GM19023 (cell line): ENCODE measurements around the gene SPINK1.
"Not testable (repeated sequence)": the region's sequence is repeated elsewhere in the genome, so short reads cannot be mapped to it uniquely, and the experiment has no call there.

Experiments
- ATAC-seq: cut with Tn5 transposase; IDR thresholded peaks from one replicate; pipeline ENCODE4 v1.9.1; 2021; ENCODE audit warnings: mild to moderate bottlenecking, moderate library complexity; ENCODE audit not compliant: unreplicated experiment

Gene SPINK1

DNA sequence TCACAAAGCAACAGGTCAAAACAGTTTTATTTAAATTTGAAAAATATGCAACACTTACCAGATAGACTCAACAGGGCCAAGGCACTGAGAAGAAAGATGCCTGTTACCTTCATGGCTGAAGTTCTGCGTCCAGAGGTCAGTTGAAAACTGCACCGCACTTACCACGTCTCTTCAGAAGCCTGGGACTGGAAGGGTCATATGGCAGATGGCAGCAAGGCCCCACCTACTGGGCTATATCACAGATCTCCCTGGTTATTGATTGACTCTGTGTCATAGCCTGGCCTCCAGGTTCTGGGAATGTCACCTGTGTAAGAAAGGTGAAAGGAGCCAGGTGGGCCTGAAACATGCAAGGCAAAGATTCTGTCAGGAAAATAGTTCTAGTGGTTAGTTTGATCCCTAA is at the start of gene SPINK1:
Gene SPINK1, minus strand, starts transcription at position 207 of the 400 bp plus-strand sequence. Its CDS starts 94 bp downstream, at position 113.
- ATAC-seq: no peak

DNA sequence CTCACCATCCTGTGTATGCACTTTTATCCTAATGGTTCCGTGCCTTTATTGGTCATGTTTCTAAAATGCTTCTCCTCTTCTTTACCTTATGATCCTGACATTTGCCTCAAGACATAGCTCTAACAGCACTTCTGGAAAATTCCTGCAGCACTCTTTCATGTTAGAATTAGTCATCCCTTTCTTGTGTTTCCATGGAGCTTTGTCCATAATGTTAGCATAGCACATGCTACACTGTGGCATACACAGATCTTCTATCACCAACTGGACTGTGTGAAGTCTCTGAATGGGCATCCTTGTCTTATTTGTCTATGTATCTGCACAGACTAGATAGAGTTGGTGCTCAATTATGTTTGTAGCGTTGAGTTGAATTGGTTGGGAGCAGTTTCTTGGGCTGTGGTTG is 49.0 kb upstream of the SPINK1 start:
- ATAC-seq: no peak

DNA sequence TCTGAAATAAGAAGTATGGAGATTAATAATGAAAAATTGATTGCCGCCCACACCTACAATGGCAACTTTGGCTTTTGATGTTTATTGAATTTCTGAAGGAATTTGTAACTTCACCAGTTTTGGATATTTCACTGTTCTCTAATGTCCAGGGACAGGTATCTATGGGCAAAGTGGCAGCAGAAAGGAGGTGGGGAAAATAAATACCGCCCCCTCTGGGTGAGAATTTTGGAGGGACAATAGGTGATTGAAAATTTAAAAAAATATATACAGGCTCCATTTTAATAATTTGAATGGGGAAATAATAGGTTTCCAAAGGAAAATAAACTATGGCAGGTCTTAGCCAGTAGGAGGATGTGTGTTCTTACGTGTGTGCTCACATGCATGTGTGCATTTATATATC is 48.3 kb upstream of the SPINK1 start:
- ATAC-seq: no peak

DNA sequence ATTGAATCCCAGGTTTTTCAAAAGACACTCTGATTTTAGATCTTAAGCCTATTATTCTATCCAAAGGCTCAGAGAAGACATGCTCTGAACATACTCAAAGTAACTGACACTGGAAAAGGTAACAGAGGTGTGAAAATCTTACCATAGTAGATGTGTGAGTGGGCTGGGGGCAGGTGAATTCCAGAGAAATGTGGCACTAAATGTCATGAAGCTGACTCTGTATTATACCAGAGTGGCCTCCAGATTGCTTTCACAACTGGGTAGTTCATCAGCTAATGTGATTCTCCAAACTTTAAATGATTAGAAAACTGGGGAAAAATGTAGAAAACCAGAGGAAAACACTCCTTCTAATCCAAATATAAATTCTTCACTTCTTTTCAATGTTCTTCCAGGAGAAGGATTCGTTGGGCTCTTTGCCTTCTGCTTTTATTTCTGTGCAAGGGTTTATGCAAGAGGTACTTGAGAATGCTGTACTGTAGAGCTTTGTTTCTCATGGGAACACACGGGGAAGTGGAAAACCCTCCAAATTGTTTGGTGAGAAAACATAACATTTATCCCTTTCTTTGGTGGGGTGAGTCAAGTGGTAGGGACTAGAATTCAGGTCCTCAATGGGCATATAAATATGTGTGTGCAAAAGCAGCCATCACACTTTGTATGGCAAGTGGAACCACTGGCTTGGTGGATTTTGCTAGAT is 46.7 kb upstream of the SPINK1 start, which contains the start of gene SCGB3A2:
Gene SCGB3A2, plus strand, starts transcription at position 646 of the 694 bp plus-strand sequence. CDS start 93 bp downstream, outside the sequence.
- no peak for ATAC-seq

DNA sequence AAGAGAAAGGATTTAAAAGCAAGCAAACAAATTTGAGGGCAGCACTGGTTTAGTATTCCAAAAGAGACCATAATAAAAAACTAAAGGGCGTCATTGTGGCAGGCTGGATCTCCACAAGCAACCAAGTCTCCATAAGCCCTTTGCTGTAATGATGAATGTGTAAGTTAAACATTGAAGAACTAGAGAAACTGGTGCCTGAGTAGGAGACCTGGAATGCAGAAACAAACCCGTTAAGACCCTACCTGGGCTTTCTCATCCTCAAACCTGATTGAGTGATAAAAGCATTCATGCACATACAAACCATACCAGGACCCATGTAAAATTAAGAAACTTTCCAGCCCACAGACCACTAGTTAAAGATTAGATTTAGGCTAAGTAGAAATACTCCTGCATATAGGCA is 45.2 kb upstream of the SPINK1 start:
- no peak for ATAC-seq

DNA sequence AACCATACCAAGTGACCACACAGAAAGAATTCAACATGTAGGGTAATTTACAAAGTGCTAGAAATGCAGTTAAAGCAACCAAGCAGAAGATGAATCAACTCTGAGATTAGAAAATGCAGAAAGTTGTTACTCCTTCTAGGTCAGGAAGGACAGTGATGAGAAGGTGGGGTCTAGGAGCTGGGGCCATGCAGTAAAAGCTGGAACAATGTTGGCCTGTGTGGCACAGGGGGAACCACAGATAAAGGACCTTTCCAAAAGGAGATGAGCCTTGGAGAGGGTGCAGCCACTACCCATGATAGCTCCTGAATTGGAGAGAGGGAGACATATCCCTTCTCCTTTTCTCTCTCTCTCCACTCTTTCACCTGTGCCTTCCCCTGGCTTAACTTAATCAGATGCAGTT is 44.7 kb upstream of the SPINK1 start:
- no peak for ATAC-seq

GRCh38 chr5:147874910-147875367 is 43.5 kb upstream of the SPINK1 start:
- no peak for ATAC-seq

DNA sequence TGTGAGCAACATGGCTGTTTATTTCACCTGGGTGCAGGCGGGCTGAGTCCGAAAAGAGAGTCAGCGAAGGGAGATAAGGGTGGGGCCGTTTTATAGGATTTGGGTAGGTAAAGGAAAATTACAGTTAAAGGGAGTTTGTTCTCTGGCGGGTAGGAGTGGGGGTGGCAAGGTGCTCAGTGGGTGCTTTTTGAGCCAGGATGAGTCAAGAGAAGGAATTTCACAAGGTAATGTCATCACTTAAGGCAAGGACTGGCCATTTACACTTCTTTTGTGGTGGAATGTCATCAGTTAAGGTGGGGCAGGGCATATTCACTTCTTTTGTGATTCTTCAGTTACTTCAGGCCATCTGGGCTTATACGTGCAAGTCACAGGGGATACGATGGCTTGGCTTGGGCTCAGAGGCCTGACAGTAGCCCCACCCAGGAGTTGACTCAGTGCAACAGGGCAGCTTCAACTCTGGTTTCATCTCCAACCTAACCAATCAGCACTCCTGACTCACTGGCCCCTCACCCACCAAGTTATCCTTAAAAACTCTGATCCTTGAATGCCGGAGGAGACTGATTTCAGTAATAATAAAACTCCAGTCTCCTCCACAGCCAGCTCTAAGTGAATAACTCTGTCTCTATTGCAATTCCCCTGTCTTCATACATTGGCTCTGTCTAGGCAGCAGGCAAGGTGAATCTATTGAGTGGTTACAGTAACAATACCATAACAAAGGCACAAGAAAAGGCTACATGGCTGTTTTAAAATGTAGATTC is 42.8 kb upstream of the SPINK1 start:
- not testable (repeated sequence) for ATAC-seq

DNA sequence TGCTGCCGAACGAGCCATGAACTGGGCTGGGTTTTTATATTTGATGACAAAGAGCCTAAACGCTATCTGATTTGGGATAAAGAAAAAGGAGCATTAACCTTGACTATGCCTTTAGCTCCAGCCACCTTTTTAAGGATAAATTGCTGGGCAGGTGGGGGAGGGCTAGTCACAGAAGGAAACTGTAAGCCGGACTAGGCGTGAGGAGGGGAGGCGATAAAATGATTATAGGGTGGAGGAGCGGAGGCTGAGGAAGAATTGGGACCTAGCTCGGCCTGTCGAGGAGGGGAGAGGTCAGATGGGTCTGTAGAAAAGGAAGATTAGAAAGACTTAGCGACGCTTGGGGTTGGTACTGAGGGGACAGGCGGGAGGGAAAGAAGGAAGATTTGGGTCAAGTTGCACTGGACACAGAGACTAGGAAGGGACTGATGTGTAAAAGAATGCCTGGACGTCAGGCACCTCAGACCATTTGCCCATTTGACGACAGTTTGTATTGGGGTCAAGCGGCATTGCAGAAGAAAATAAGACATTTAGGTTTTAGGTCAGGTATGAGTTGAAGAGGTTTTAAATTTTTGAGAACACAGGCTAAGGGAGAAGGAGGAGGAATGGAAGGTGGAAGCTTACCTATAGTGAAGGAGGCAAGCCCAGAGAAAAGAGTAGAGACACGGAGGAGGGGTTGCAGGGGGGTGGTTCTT is 41.4 kb upstream of the SPINK1 start:
- ATAC-seq: not testable (repeated sequence)

GRCh38 chr5:147871980-147872549 is 40.6 kb upstream of the SPINK1 start:
- not testable (repeated sequence) for ATAC-seq

- ATAC-seq: not testable (repeated sequence)
Observed at GRCh38 chr5:147869892-147870291, 38.4 kb upstream of the SPINK1 start.

- no peak for ATAC-seq
Observed at GRCh38 chr5:147869112-147869511, 37.6 kb upstream of the SPINK1 start.

DNA sequence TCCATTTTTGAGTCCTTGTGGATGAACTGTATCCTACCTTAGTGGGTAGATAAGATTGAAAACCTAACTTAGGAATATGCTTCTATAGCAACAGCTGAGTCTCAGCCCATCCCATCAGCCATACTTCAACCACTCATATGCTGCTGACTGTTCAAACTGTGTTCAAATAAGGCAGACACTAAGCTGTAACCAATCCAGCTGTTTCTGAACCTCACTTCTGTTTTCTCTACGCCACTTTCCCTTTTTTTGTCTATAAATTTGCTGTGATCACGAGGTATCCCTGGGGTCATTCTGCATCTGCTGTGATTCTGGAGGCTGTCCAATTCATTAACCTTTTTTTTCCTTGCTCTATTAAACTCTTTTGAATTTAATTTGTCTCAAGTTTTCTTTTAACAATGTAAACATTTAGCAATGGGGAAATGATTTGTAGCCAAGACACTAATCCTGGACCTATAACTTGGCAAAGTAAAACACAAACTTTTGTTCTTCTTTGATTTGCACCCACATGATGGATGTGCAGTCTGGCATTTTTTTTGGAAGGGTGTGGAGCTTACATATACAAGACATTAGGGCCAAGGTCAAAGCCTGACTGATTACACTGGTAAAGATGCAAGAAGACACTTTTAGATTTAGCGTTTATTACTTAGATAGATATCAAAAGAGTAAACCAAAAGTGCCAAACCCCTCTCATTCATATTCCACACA is 32.1 kb upstream of the SPINK1 start:
- no peak for ATAC-seq

- ATAC-seq: no peak
Observed at GRCh38 chr5:147860641-147861025, 29.2 kb upstream of the SPINK1 start.

DNA sequence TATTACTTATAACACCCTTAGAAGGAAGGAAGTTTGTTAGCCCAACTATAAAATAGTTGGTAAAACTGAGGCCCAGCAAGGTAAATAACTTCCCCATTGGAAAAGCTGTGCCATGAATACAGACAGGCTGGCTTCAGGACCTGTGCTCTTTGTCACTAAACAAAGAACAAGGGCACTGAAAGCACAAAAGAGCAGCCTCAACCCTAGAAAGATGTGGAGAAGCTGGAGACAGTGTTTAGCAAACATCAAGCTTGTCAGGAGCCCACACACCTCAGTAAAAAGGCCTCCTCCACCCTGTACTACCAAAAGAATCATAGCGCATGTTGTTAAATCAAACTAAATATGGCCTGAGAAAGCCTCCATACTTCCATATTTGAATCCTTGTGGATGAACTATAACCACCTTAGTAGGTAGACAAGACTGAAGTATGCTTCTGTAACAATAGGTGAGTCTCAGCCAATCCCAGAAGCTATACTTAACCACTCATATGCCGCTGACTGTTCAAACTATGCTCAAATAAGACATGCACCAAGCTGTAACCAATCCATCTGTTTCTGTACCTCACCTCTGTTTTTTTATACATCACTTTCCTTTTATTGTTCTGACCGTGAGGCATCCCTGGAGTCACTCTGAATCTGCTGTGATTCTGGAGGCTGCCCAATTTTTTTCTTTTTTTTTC is 28.6 kb upstream of the SPINK1 start:
- no peak for ATAC-seq

DNA sequence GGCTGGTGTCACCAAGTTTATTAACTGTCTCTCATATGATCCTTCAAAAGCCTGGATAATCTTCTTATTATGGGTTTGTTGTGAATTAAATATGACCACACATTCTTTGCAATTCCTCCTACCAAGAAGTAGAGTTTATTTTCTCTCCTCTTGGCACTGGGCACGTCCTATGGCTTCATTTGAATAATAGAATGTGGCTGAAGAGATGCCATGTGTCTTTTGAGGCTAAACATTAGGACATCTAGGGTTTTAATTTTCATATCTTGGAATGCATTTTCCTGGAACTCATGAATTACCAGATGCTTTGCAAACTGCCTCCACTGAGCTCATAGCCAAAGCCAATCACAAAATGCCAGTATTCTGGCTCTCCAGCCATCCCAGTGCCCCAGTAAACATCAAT is 27.1 kb upstream of the SPINK1 start:
- no peak for ATAC-seq

DNA sequence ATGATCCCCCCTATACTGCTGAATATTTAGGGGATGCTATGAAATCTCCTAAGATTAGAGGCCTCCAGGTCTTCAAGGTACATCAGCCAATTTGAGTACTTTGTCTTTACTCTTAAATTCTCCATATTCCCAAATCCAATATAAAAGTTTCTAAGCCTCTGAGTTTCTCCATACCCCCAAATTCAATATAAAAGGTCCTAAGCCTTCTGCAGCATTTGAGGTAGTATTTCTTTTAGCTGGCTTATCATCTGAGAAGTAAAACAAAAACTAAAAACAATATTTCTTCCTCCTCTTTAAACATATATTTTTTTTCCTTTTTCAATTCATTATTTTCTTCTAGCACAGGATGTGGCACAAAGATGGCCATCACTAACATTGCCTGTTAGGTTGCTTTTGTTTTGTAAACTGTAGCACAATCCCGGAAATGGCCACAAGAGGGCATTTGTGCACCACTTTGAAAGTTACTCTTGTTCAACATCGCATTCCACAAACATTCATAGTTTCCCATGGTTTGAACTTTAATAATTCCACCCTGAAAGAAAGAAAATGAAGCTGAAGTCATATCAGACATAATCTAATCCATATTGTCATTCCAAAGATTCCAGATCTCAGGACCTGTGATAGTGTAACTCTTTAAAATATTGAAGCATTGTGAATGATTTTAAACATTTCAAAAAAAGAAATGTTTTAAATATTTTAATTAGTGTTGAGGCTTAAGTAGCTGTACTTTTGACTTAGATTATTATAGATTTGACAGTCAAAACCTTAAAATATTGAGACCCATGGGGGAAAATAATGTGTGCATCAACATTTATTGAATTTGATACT is 26.0 kb upstream of the SPINK1 start:
- ATAC-seq: no peak

DNA sequence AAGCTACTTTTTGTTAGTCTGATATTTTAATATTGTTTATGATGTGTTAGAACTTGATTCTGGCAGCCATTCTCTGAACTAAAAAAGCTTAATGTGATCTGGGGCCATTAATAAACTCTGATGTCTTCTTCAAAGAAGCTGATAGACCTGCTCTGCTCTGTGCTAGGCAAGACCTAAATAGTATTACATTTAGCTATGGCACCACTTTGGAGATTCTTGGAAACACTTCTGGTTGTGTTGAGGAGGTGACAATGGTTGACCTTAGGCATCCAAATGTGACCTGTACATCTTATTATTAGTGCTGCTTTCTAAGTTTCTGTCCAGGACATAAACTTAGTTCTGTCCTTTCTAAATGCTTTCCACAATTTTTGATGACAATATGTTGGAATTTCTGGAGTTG is 25.3 kb upstream of the SPINK1 start:
- ATAC-seq: no peak

DNA sequence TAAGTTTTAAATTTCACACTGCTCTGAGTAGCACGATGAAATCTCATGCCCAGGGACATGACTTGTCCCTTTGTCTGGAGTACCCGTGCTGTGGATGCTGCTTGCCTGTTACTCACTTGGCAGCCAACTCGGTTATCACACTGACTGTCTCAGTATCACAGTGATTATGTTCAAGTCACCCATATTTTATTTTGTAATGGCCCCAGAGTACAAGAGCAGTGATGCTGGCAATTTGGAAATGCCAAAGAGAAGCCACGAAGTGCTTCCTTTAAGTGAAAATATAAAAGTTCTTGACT is 24.3 kb upstream of the SPINK1 start:
- ATAC-seq: no peak
